Measurements from ENCODE around the gene FNDC1. TPM values are rescaled to one million over a fixed set of nuclear protein-coding genes. Genes with fewer than 3 reads are reported as not detected.

FNDC1 gene
- total and polyA plus RNA-seq, 2 donors (not counting 1 experiment from before 2014, with no cell fraction given): under 0.01 to 0.03 TPM

DNA sequence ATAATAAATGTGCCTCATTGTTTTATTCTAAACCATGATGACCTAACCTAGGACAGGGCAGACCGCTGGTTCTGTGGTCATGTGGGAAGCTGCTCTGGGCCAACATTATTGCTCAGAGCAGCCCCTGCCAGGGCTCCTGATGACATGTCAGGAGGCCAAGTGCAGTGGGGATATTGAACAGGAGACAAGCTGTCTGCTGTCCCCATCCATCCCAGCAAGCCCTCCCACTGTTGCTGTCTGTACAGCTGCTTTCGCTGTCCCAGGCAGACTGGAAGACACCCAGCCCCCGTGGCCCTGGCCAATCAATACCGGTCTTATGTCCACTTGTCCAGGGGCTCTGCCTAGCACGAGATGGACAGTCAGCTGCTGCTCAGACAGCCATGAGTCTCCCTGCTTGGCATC lies 43.2 kb upstream of the FNDC1 start:
- no peak overlapping the region for H2AFZ ChIP-seq (ENCODE audit: low read length)
- H3K4me2 ChIP-seq (ENCODE audit: extremely low read depth, insufficient read depth, low read length): no peak overlapping the region
- TF ChIP-seq, protein P1, sequence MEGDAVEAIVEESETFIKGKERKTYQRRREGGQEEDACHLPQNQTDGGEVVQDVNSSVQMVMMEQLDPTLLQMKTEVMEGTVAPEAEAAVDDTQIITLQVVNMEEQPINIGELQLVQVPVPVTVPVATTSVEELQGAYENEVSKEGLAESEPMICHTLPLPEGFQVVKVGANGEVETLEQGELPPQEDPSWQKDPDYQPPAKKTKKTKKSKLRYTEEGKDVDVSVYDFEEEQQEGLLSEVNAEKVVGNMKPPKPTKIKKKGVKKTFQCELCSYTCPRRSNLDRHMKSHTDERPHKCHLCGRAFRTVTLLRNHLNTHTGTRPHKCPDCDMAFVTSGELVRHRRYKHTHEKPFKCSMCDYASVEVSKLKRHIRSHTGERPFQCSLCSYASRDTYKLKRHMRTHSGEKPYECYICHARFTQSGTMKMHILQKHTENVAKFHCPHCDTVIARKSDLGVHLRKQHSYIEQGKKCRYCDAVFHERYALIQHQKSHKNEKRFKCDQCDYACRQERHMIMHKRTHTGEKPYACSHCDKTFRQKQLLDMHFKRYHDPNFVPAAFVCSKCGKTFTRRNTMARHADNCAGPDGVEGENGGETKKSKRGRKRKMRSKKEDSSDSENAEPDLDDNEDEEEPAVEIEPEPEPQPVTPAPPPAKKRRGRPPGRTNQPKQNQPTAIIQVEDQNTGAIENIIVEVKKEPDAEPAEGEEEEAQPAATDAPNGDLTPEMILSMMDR (conservative IDR thresholded peaks at IDR 0.05 in 1 of 2, IDR thresholded peaks at IDR 0.05 in 1 of 2; ENCODE audit: low read depth in 1 of 2, low read length in 2 of 2): no peak
- H3K27ac ChIP-seq (ENCODE audit: insufficient read depth, low read length): no peak overlapping the region
- no peaks in the 10 kb centered on the region for H3K79me2 ChIP-seq (ENCODE audit: control insufficient read depth, insufficient read depth, low read length)
- H3K27me3 ChIP-seq (ENCODE audit: control insufficient read depth, insufficient read depth, low read length): peaks cover 3% of the 10 kb centered on the region
- no peaks in the 10 kb centered on the region for H4K20me1 ChIP-seq (ENCODE audit: control insufficient read depth, extremely low read depth, insufficient read depth, low read length)
- no peak for DNase-seq (ENCODE audit: low read depth in 2 of 2)
- no peaks in the 10 kb centered on the region for H3K9me3 ChIP-seq (ENCODE audit: control insufficient read depth, insufficient read depth, low read depth, low read length)
- no peak overlapping the region for H3K9ac ChIP-seq (ENCODE audit: insufficient read depth, low read length)
- H3K4me1 ChIP-seq (ENCODE audit: control insufficient read depth, extremely low read depth, insufficient read depth, low read length): no peaks in the 10 kb centered on the region
- no peak overlapping the region for H3K4me3 ChIP-seq (replicated peaks in 1 of 4; ENCODE audit: control extremely low read depth in 1 of 4, insufficient read depth in 1 of 4, low read depth in 3 of 4, low read length in 4 of 4)
- no peaks in the 10 kb centered on the region for H3K36me3 ChIP-seq (ENCODE audit: control insufficient read depth, insufficient read depth, low read length)

DNA sequence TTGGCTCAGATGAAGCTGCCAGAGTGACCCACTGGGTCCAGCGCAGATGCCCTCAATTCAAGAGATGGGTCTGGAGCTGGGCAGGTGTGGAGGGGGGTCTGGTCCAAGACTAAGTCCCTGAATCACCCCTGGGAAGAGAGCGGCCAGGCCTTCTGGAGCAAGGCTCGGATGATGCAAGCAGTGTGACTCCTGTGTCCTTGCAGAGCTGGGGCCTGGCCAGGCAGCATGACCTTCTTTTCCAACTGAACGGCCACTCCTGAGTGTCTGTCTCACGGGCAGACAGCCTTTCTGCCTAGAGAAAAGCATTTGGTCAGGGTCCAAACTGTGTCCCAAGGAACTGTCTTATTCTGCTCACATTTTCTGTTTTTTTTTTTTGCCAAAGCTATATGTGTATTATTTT lies 42.6 kb upstream of the FNDC1 start:
- no peak for TF ChIP-seq EZH2 (IDR thresholded peaks at IDR 0.05; ENCODE audit: low read length, missing control alignments)
- TF ChIP-seq, protein P1 (conservative IDR thresholded peaks at IDR 0.05 in 1 of 2, IDR thresholded peaks at IDR 0.05 in 1 of 2; ENCODE audit: low read depth in 1 of 2, low read length in 2 of 2): no peak
- Histone ChIP-seq H3K27me3 (ENCODE audit: control insufficient read depth, insufficient read depth, low read length) (peaks cover 3% of the 10 kb centered on the region), H3K4me1 (ENCODE audit: control insufficient read depth, extremely low read depth, insufficient read depth, low read length) (no peaks in the 10 kb centered on the region), H3K27ac (ENCODE audit: insufficient read depth, low read length) (no peak overlapping the region), H4K20me1 (ENCODE audit: control insufficient read depth, extremely low read depth, insufficient read depth, low read length) (no peaks in the 10 kb centered on the region), H3K9ac (ENCODE audit: insufficient read depth, low read length) (no peak overlapping the region), H3K36me3 (ENCODE audit: control insufficient read depth, insufficient read depth, low read length) (no peaks in the 10 kb centered on the region), H3K4me2 (ENCODE audit: extremely low read depth, insufficient read depth, low read length) (no peak overlapping the region), H3K79me2 (ENCODE audit: control insufficient read depth, insufficient read depth, low read length) (no peaks in the 10 kb centered on the region), H3K4me3 (replicated peaks in 1 of 4; ENCODE audit: control extremely low read depth in 1 of 4, insufficient read depth in 1 of 4, low read depth in 3 of 4, low read length in 4 of 4) (no peak overlapping the region), H3K9me3 (ENCODE audit: control insufficient read depth, insufficient read depth, low read depth, low read length) (no peaks in the 10 kb centered on the region), H2AFZ (ENCODE audit: low read length) (no peak overlapping the region)
- DNase-seq (ENCODE audit: low read depth in 2 of 2): no peak

DNA sequence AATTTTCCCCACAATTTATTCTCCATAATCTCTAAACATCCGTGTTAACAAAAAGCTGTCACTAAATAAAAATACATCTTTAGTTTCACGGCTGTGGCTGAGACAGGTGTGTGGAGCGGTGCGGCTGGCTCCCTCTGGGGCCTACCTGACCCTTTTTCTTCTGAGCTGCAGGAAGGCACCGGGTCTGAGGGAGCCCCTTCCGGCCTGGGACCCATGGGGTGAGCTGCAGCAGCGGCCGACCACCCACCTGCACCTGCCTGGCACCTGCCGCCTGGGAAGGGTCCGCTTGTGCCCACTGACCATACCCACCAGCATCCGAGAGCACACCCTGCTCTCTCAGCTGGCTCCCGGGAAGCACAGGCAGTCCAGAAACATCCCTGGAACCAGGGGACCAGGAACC lies 41.5 kb upstream of the FNDC1 start:
- H3K4me1 ChIP-seq (ENCODE audit: control insufficient read depth, extremely low read depth, insufficient read depth, low read length): no peaks in the 10 kb centered on the region
- H3K36me3 ChIP-seq (ENCODE audit: control insufficient read depth, insufficient read depth, low read length): no peaks in the 10 kb centered on the region
- H3K4me3 ChIP-seq (replicated peaks in 1 of 4; ENCODE audit: control extremely low read depth in 1 of 4, insufficient read depth in 1 of 4, low read depth in 3 of 4, low read length in 4 of 4): no peak overlapping the region
- H3K79me2 ChIP-seq (ENCODE audit: control insufficient read depth, insufficient read depth, low read length): no peaks in the 10 kb centered on the region
- H3K4me2 ChIP-seq (ENCODE audit: extremely low read depth, insufficient read depth, low read length): no peak overlapping the region
- H2AFZ ChIP-seq (ENCODE audit: low read length): no peak overlapping the region
- no peak overlapping the region for H3K27ac ChIP-seq (ENCODE audit: insufficient read depth, low read length)
- no peak overlapping the region for H3K9ac ChIP-seq (ENCODE audit: insufficient read depth, low read length)
- no peaks in the 10 kb centered on the region for H4K20me1 ChIP-seq (ENCODE audit: control insufficient read depth, extremely low read depth, insufficient read depth, low read length)
- H3K9me3 ChIP-seq (ENCODE audit: control insufficient read depth, insufficient read depth, low read depth, low read length): no peaks in the 10 kb centered on the region
- DNase-seq (ENCODE audit: low read depth in 2 of 2): no peak
- peaks cover 3% of the 10 kb centered on the region for H3K27me3 ChIP-seq (ENCODE audit: control insufficient read depth, insufficient read depth, low read length)
- TF ChIP-seq, protein P1 (conservative IDR thresholded peaks at IDR 0.05 in 1 of 2, IDR thresholded peaks at IDR 0.05 in 1 of 2; ENCODE audit: low read depth in 1 of 2, low read length in 2 of 2): no peak
- no peak for TF ChIP-seq EZH2 (IDR thresholded peaks at IDR 0.05; ENCODE audit: low read length, missing control alignments)
